SK-N-MC (cell line): ENCODE measurements around the gene ABTB2.

Experiments
- EZH2 ChIP-seq: fragments of 200-600 bp; sonication (generic); IDR thresholded peaks from one replicate; pipeline ENCODE4 v1.6.1; 2017; ENCODE audit warnings: antibody characterized with exemption
- FOXP2 ChIP-seq: optimal IDR thresholded peaks from 2 replicates; pipeline ENCODE3; 2011; ENCODE audit warnings: mild to moderate bottlenecking, moderate library complexity; ENCODE audit not compliant: insufficient read depth; ENCODE audit errors: extremely low read length, control extremely low read depth
- POLR2AphosphoS5 ChIP-seq: IDR thresholded peaks from 2 replicates; pipeline ENCODE4 v1.6.1; 2012; ENCODE audit warnings: mild to moderate bottlenecking, low read depth, low read length, borderline replicate concordance

DNA sequence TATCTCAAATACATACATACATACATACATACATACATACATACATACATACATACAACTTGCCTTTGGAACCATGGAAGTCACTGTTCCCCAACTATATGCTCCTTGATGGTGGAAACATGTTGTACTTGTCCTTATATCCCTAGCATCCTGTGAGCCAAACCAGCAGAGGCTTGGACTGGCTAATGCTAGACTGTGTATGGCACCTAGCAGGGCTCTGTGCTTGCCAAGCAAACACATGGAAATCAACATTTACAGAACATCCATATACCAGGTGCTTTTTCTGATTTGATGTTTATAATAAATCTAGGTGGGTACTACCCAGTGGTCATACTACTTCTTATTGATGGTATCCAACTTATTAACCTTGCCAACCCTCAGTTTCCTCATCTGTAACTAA lies 86.1 kb downstream of the ABTB2 start:
- no peak for TF ChIP-seq EZH2
- TF ChIP-seq POLR2AphosphoS5 = no peak
- no peak for TF ChIP-seq FOXP2
